IMR-90 (cell line): ENCODE measurements around the gene BAIAP2. TPM values are rescaled to one million over a fixed set of nuclear protein-coding genes. Genes with fewer than 3 reads are reported as not detected.

ENCODE experiments used
- ATAC-seq: fragments of 200-7000 bp; cut with Tn5 transposase; 2 replicates; pipeline ENCODE4 v1.9.1; 2020; ENCODE audit warnings: low read depth, mild to moderate bottlenecking, moderate library complexity
- BruUV-seq: library from RNA; stranded (reverse); fragments of 400-500 nt; replicated peaks from 2 replicates; lab custom pipeline; 2021; lab: Mats Ljungman, UMichigan
- CTCF ChIA-PET: fragments of 300-600 bp; formaldehyde crosslinking; extraction: SDS; loops from one replicate; lab custom pipeline; 2021; ENCODE audit warnings: antibody characterized with exemption; lab: Yijun Ruan, JAX
- POLR2A ChIA-PET: fragments of 300-600 bp; sonication (Branson Sonifier 250); formaldehyde crosslinking; loops from one replicate; lab custom pipeline; 2022; ENCODE audit warnings: antibody characterized with exemption; ENCODE audit not compliant: unreplicated experiment; lab: Charles Lee
- DNase-seq: peaks from one replicate; pipeline ENCODE4 v3.0.0; 2013
- H2AFZ ChIP-seq: replicated peaks from 2 replicates; pipeline ENCODE3; 2013; ENCODE audit warnings: low read length, mild to moderate bottlenecking; ENCODE audit not compliant: poor library complexity
- H2AK5ac ChIP-seq: 2 replicates; pipeline ENCODE4 v1.6.1; 2013; ENCODE audit warnings: low read depth, low read length, inconsistent platforms
- H2AK9ac ChIP-seq: replicated peaks from 2 replicates; pipeline ENCODE3; 2013; ENCODE audit warnings: mild to moderate bottlenecking, low read depth, low read length, moderate library complexity; ENCODE audit not compliant: poor library complexity
- H2BK120ac ChIP-seq: 2 replicates; pipeline ENCODE4 v1.6.1; 2013; ENCODE audit warnings: low read depth, low read length, inconsistent platforms
- H2BK15ac ChIP-seq: 3 replicates; pipeline ENCODE4 v1.6.1; 2013; ENCODE audit warnings: low read depth, low read length, inconsistent platforms
- H2BK20ac ChIP-seq: 2 replicates; pipeline ENCODE4 v1.6.1; 2013; ENCODE audit warnings: low read depth, mild to moderate bottlenecking, inconsistent platforms, low read length, moderate library complexity
- H2BK5ac ChIP-seq: 2 replicates; pipeline ENCODE4 v1.6.1; 2013; ENCODE audit warnings: mild to moderate bottlenecking, low read depth, low read length, inconsistent platforms; ENCODE audit not compliant: poor library complexity, severe bottlenecking
- H3K14ac ChIP-seq: replicated peaks from 2 replicates; pipeline ENCODE4 v1.6.1; 2013; ENCODE audit warnings: low read depth, low read length, inconsistent platforms
- H3K18ac ChIP-seq: 2 replicates; pipeline ENCODE4 v1.6.1; 2013; ENCODE audit warnings: low read depth, low read length, control low read depth
- H3K23ac ChIP-seq: 2 replicates; pipeline ENCODE4 v1.6.1; 2013; ENCODE audit warnings: low read depth, low read length, inconsistent platforms
- H3K27ac ChIP-seq: 2 replicates; pipeline ENCODE4 v1.5.1; 2013; ENCODE audit warnings: mild to moderate bottlenecking, control low read depth, low read length; ENCODE audit not compliant: insufficient read depth
- H3K27me3 ChIP-seq: 2 replicates; pipeline ENCODE4 v1.6.1; 2013; ENCODE audit warnings: low read length; ENCODE audit not compliant: control insufficient read depth, insufficient read depth
- H3K36me3 ChIP-seq: 2 replicates; pipeline ENCODE4 v1.6.1; 2013; ENCODE audit warnings: low read length, mixed read lengths; ENCODE audit not compliant: control insufficient read depth, insufficient read depth
- H3K4ac ChIP-seq: 2 replicates; pipeline ENCODE4 v1.6.1; 2013; ENCODE audit warnings: low read depth, low read length, inconsistent platforms
- H3K4me1 ChIP-seq: 2 replicates; pipeline ENCODE4 v1.6.1; 2013; ENCODE audit warnings: low read length, mixed read lengths; ENCODE audit not compliant: control insufficient read depth, insufficient read depth
- H3K4me2 ChIP-seq: 2 replicates; pipeline ENCODE4 v1.6.1; 2013; ENCODE audit warnings: low read depth, mild to moderate bottlenecking, control low read depth, low read length, moderate library complexity
- H3K4me3 ChIP-seq: 2 replicates; pipeline ENCODE4 v1.5.1; 2013; ENCODE audit warnings: low read depth, mild to moderate bottlenecking, control low read depth, low read length, moderate library complexity; ENCODE audit not compliant: insufficient read depth
- H3K56ac ChIP-seq: 2 replicates; pipeline ENCODE4 v1.6.1; 2013; ENCODE audit warnings: low read length, inconsistent platforms; ENCODE audit not compliant: insufficient read depth; ENCODE audit errors: extremely low read depth
- H3K79me1 ChIP-seq, 2 experiments: 2 replicates each; pipeline ENCODE4 v1.6.1; 2013; ENCODE audit warnings: low read length in 2 of 2, inconsistent platforms in 1 of 2, low read depth in 1 of 2
- H3K9ac ChIP-seq: 2 replicates; pipeline ENCODE4 v1.6.1; 2013; ENCODE audit warnings: low read depth, low read length, control low read depth
- H3K9me1 ChIP-seq: 2 replicates; pipeline ENCODE4 v1.6.1; 2013; ENCODE audit warnings: low read length, inconsistent platforms; ENCODE audit not compliant: insufficient read depth
- H3K9me3 ChIP-seq: 2 replicates; pipeline ENCODE4 v1.6.1; 2013; ENCODE audit warnings: low read length; ENCODE audit not compliant: control insufficient read depth, insufficient read depth
- H4K20me1 ChIP-seq: 2 replicates; pipeline ENCODE4 v1.6.1; 2013; ENCODE audit warnings: low read length, inconsistent platforms; ENCODE audit not compliant: insufficient read depth
- H4K5ac ChIP-seq: 2 replicates; pipeline ENCODE4 v1.6.1; 2013; ENCODE audit warnings: mild to moderate bottlenecking, low read depth, low read length, control low read depth
- H4K8ac ChIP-seq, 2 experiments: 2 replicates each; pipeline ENCODE4 v1.6.1; 2013; ENCODE audit warnings: low read depth in 2 of 2, low read length in 2 of 2, control low read depth in 1 of 2, inconsistent platforms in 1 of 2
- H4K91ac ChIP-seq: 2 replicates; pipeline ENCODE4 v1.6.1; 2013; ENCODE audit warnings: low read depth, low read length, inconsistent platforms; ENCODE audit not compliant: insufficient read depth
- BHLHE40 ChIP-seq: fragments of 150-350 bp; IDR thresholded peaks from 2 replicates; pipeline ENCODE4 v1.6.1; 2016; ENCODE audit warnings: mild to moderate bottlenecking, low read depth, low read length
- CEBPB ChIP-seq: IDR thresholded peaks from 2 replicates; pipeline ENCODE4 v1.6.1; 2012; ENCODE audit warnings: low read depth, low read length, improper control_type of control experiment
- CHD1 ChIP-seq: IDR thresholded peaks from 2 replicates; pipeline ENCODE4 v1.6.1; 2012; ENCODE audit warnings: low read depth, low read length, improper control_type of control experiment
- FOS ChIP-seq: fragments of 150-350 bp; IDR thresholded peaks from 2 replicates; pipeline ENCODE4 v1.6.1; 2016; ENCODE audit warnings: low read depth, low read length
- MAFK ChIP-seq: IDR thresholded peaks from 2 replicates; pipeline ENCODE4 v1.6.1; 2012; ENCODE audit warnings: low read depth, low read length, improper control_type of control experiment
- MXI1 ChIP-seq: IDR thresholded peaks from 2 replicates; pipeline ENCODE4 v1.6.1; 2012; ENCODE audit warnings: low read depth, mild to moderate bottlenecking, low read length, moderate library complexity, borderline replicate concordance
- NFE2L2 ChIP-seq: fragments of 150-350 bp; IDR thresholded peaks from 2 replicates; pipeline ENCODE4 v1.6.1; 2016; ENCODE audit warnings: low read depth, mild to moderate bottlenecking, low read length
- POLR2A ChIP-seq: IDR thresholded peaks from 2 replicates; pipeline ENCODE4 v1.6.1; 2012; ENCODE audit warnings: mild to moderate bottlenecking, low read depth, low read length
- RAD21 ChIP-seq: IDR thresholded peaks from 2 replicates; pipeline ENCODE4 v1.6.1; 2012; ENCODE audit warnings: low read length, improper control_type of control experiment
- RCOR1 ChIP-seq: IDR thresholded peaks from 2 replicates; pipeline ENCODE4 v1.6.1; 2012; ENCODE audit warnings: mild to moderate bottlenecking, low read length, improper control_type of control experiment; ENCODE audit not compliant: insufficient replicate concordance
- SMC3 ChIP-seq: fragments of 150-350 bp; IDR thresholded peaks from 2 replicates; pipeline ENCODE4 v1.6.1; 2016; ENCODE audit warnings: low read depth, mild to moderate bottlenecking, antibody characterized with exemption, low read length, moderate library complexity
- WGBS, 2 experiments: methylation state at CpG; one replicate each; pipeline versions ENCODE4 v1.1.5 to v1.1.7; 2013; ENCODE audit warnings: missing lambda C conversion rate in 2 of 2; ENCODE audit not compliant: insufficient read length in 1 of 2; ENCODE audit errors: extremely low coverage in 2 of 2; 5-methylcytosine and 5-hydroxymethylcytosine counted together
- dilution Hi-C: fragments of 300-500 bp; cut with HindIII; formaldehyde crosslinking; loops from one replicate; pipeline ENCODE4 v1.14.3; 2018; ENCODE audit warnings: low sequenced_read_pairs; ENCODE audit not compliant: unreplicated experiment
- in situ Hi-C: fragments of 300-500 bp; cut with MboI; formaldehyde crosslinking; loops from 3 replicates; pipeline ENCODE4 v1.14.3; 2019; ENCODE audit warnings: low sequenced_read_pairs, inconsistent platforms, mixed read lengths
- intact Hi-C: fragments of 100-400 bp; cut with micrococcal nuclease; formaldehyde crosslinking; loops from 2 replicates; pipeline ENCODE4 v1.10.0; 2022
- polyA plus RNA-seq, 3 experiments: library from polyadenylated mRNA; depleted of rRNA; stranded (reverse); fragments of >200 nt; gene quantifications; 2 replicates each; pipeline ENCODE4 v1.2.3, GENCODE V29; 2012; ENCODE audit warnings: low replicate concordance in 1 of 3
- total RNA-seq: library from RNA; depleted of rRNA; stranded (reverse); fragments of >200 nt; gene quantifications from 2 replicates; pipeline ENCODE4 v1.2.3, GENCODE V29; 2012
- TF ChIP-seq, protein P1 (sequence below): fragments of 150-350 bp; IDR thresholded peaks from 2 replicates; pipeline ENCODE4 v1.6.1; 2016; ENCODE audit warnings: low read depth, mild to moderate bottlenecking, low read length, moderate library complexity, borderline replicate concordance
- TF ChIP-seq, protein P2 (sequence below): conservative IDR thresholded peaks from 2 replicates; pipeline ENCODE4 v1.5.1; 2012; ENCODE audit warnings: mild to moderate bottlenecking, low read depth, low read length, improper control_type of control experiment

BAIAP2 gene
- total and polyA plus RNA-seq, 2 of the 4 experiments (the other 2 are of a cell fraction) = 18.3 to 32.6 TPM

DNA sequence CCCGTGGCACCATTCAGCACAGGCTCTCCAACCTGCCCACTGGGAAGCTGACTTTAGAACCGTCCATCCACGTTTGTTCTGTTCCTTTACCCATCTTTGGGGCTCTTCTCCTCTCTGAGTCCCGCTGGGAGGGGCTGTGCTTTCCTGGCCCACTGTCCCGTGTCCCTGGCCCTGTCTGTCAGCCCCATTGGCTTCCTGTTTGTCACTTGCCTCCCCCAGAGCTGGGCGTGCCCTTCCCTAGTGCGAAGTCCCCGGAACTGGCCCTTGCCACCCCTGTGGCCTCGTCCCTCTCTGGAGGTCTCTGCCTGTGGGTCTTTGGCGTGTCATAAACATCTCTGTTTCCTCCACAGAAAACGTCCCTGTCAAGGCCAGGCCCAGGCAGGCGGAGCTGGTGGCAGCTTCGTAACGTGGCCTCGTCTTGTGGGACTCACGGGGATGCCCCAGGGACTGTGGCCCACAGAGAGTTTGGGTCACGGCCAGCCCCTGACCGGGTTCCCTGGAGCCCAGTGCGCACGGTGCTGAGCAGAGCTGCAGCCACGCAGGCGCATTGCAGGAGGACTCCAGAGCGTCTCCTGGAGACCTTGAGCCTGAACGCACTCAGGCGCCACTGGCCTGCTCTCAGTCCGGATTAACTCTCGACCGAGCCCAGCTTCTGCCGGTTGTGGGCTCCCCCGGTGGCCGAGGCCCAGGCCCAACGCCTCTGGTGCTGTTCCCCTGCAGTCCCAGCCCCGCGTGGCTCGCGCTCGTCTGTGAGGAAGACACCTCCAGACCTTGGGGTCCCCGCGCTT lies 36.0 kb upstream of the BAIAP2 start (continued):
- no peak for TF ChIP-seq SMC3

DNA sequence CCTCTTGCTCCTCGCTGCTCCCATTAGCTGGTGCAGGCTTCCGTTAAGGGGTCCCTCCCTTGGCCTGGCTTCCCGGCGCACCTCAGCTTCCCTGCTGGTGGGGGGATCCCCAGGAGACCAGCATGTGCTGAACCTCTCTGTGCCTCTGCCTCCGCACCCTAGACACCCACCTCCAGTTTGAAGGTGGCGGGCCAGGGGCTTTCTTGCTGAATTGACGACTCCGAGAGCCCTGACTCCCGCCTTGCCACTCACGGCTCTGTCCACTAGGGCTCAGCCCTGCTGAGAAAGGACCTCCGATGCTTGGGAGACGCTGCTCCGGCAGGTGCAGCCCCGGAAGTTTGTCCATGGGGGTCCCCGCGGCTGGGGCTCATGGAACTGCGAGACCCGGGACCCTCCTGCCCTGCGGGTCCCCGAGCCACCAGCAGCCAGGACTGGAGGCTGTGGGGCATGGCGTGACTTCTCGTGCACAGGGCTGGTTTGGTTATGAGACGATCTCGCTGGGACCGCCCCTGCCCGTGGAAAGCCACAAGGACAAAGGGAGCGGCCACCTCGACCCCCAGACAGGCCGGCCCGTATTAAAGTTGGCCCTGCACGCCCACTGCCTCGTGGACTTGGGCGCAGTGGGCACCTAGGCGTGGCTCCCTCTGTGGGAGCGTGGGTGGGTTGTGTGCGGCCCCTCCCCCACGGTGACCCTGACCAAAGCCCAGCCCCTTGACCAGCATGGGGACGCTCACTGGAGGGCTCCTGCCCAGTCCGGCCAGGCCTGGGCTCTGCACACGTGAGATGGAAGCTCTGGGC lies 35.2 kb upstream of the BAIAP2 start:
- Histone ChIP-seq H2BK15ac (no peak overlapping the region), H3K4ac (no peak overlapping the region), H3K79me1 (0 out of 4 replicates have a peak, but pooled peaks cover 0 to 2% of the 10 kb centered on the region in 2 experiments), H3K4me1 (peaks cover 9% of the 10 kb centered on the region), H3K27me3 (peaks cover 12% of the 10 kb centered on the region), H3K9ac (no peak overlapping the region), H3K9me3 (no peaks in the 10 kb centered on the region), H3K4me3 (no peak overlapping the region), H3K27ac (no peak overlapping the region), H2AK9ac (no peak overlapping the region), H4K20me1 (peaks cover 7% of the 10 kb centered on the region; the same call in 1 of the 2 replicates), H3K36me3 (peaks cover 49% of the 10 kb centered on the region), H2BK120ac (no peak overlapping the region), H4K91ac (no peak overlapping the region), H4K8ac (no peak overlapping the region), H2AK5ac (no peak overlapping the region), H3K56ac (no peak overlapping the region), H4K5ac (no peak overlapping the region), H3K4me2 (no peak overlapping the region), H2AFZ (no peak overlapping the region), H2BK20ac (no peak overlapping the region), H2BK5ac (no peak overlapping the region), H3K23ac (no peak overlapping the region), H3K18ac (no peak overlapping the region), H3K9me1 (no peaks in the 10 kb centered on the region), H3K14ac (no peak overlapping the region)
- no TSS peak for BruUV-seq
- WGBS, 2 experiments = 92% methylated on average over 23 of the region's 40 CpGs; no CpG with 5 or more reads in 1 of the 2 experiments
- dilution Hi-C loops (no loop called here), in situ Hi-C loops (no loop called here), intact Hi-C loops (no loop called here)
- ChIA-PET POLR2A (no interaction called here), CTCF (no interaction called here)
- no peak for TF ChIP-seq CHD1
- no peak for TF ChIP-seq BHLHE40
- TF ChIP-seq MXI1 = no peak
- no peak for TF ChIP-seq RCOR1
- no peak for TF ChIP-seq CEBPB
- TF ChIP-seq, protein P1, sequence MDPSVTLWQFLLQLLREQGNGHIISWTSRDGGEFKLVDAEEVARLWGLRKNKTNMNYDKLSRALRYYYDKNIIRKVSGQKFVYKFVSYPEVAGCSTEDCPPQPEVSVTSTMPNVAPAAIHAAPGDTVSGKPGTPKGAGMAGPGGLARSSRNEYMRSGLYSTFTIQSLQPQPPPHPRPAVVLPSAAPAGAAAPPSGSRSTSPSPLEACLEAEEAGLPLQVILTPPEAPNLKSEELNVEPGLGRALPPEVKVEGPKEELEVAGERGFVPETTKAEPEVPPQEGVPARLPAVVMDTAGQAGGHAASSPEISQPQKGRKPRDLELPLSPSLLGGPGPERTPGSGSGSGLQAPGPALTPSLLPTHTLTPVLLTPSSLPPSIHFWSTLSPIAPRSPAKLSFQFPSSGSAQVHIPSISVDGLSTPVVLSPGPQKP = no peak
- TF ChIP-seq FOS = no peak
- no peak for TF ChIP-seq SMC3
- TF ChIP-seq, protein P2, sequence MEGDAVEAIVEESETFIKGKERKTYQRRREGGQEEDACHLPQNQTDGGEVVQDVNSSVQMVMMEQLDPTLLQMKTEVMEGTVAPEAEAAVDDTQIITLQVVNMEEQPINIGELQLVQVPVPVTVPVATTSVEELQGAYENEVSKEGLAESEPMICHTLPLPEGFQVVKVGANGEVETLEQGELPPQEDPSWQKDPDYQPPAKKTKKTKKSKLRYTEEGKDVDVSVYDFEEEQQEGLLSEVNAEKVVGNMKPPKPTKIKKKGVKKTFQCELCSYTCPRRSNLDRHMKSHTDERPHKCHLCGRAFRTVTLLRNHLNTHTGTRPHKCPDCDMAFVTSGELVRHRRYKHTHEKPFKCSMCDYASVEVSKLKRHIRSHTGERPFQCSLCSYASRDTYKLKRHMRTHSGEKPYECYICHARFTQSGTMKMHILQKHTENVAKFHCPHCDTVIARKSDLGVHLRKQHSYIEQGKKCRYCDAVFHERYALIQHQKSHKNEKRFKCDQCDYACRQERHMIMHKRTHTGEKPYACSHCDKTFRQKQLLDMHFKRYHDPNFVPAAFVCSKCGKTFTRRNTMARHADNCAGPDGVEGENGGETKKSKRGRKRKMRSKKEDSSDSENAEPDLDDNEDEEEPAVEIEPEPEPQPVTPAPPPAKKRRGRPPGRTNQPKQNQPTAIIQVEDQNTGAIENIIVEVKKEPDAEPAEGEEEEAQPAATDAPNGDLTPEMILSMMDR = no peak
- no peak for TF ChIP-seq RAD21
- TF ChIP-seq POLR2A = no peak
- TF ChIP-seq NFE2L2 = no peak
- no peak for TF ChIP-seq MAFK
- DNase-seq (no peak), ATAC-seq (no peak)
